HepG2 (cell line): ENCODE data around the gene RNF114. TPM values are rescaled to one million over a fixed set of nuclear protein-coding genes. Genes with fewer than 3 reads are reported as not detected.
A peak's percentile ranks its signal among the peaks of the same experiment; 100 is the strongest.

Experiments used
- FOXA3 ChIP-seq: IDR thresholded peaks from 2 replicates; pipeline ENCODE4 v1.6.1; 2016; ENCODE audit warnings: missing genetic modification reagents, missing compliant biosample characterization
- HDAC2 ChIP-seq: sonication (generic); formaldehyde crosslinking; IDR thresholded peaks from 2 replicates; pipeline ENCODE4 v1.4.0; 2020; ENCODE audit warnings: missing genetic modification reagents
- IKZF5 ChIP-seq: IDR thresholded peaks from 2 replicates; pipeline ENCODE4 v1.6.1; 2018; ENCODE audit warnings: missing genetic modification reagents, mild to moderate bottlenecking, missing compliant biosample characterization
- MLX ChIP-seq: IDR thresholded peaks from 2 replicates; pipeline ENCODE4 v1.6.1; 2016
- PHF8 ChIP-seq: sonication (generic); formaldehyde crosslinking; IDR thresholded peaks from 2 replicates; pipeline ENCODE4 v1.5.0; 2020; ENCODE audit warnings: missing genetic modification reagents
- SP2 ChIP-seq: sonication (generic); formaldehyde crosslinking; IDR thresholded peaks from 2 replicates; pipeline ENCODE4 v1.5.1; 2020; ENCODE audit warnings: mild to moderate bottlenecking, missing genetic modification reagents
- STAT5B ChIP-seq: sonication (generic); formaldehyde crosslinking; IDR thresholded peaks from 2 replicates; pipeline ENCODE4 v1.4.0; 2020; ENCODE audit warnings: missing genetic modification reagents
- TMF1 ChIP-seq: sonication (generic); formaldehyde crosslinking; IDR thresholded peaks from 2 replicates; pipeline ENCODE4 v1.8.1; 2022; ENCODE audit warnings: low read depth, missing genetic modification reagents
- ZBTB40 ChIP-seq, 2 experiments: fragments of 450-650 bp in 1 of 2; sonication (generic) in 1 of 2; formaldehyde crosslinking in 1 of 2; IDR thresholded peaks; 2 replicates each; pipeline versions ENCODE4 v1.6.1 to v1.8.0; 2016 to 2022; ENCODE audit warnings: antibody characterized with exemption in 1 of 2, mild to moderate bottlenecking in 1 of 2, missing genetic modification reagents in 1 of 2
- ZNF337 ChIP-seq: sonication (generic); formaldehyde crosslinking; IDR thresholded peaks from 2 replicates; pipeline ENCODE4 v1.5.1; 2020; ENCODE audit warnings: missing genetic modification reagents, low read depth, mild to moderate bottlenecking, borderline replicate concordance
- polyA plus RNA-seq, 8 experiments: library from polyadenylated mRNA; depleted of rRNA in 3 of 8; stranded (reverse) in 7 of 8; unstranded in 1 of 8; fragments of >200 nt; fragmentation: Illumina TruSeq in 4 of 8; extraction: Trizol in 4 of 8; gene quantifications; 2 replicates each; pipeline versions ENCODE4 v1.2.1 to v1.2.3, GENCODE V29; 2011 to 2016; ENCODE audit warnings: low read depth in 4 of 8, missing spikeins in 1 of 8, mixed read lengths in 1 of 8; ENCODE audit not compliant: insufficient read depth in 1 of 8
- total RNA-seq, 5 experiments: library from RNA; depleted of rRNA; stranded (reverse); fragments of >200 nt; fragmentation: Illumina TruSeq; extraction: Trizol; gene quantifications; 2 replicates each; pipeline ENCODE4 v1.2.3, GENCODE V29; 2016; ENCODE audit warnings: low read depth in 1 of 5
- TF ChIP-seq, protein P1 (sequence below): sonication (generic); formaldehyde crosslinking; IDR thresholded peaks from 2 replicates; pipeline ENCODE4 v1.4.0; 2020; ENCODE audit warnings: missing genetic modification reagents

Gene RNF114
- total and polyA plus RNA-seq, 2 of the 13 experiments (the other 11 are each of a cell fraction or from before 2014, with no cell fraction given) = 119 to 126 TPM

GRCh38 chr20:49936153-49937026 lies at the start of gene RNF114 (continued):
- TF ChIP-seq ZBTB40 (IDR thresholded peaks at IDR 0.05) = no peak
- peak; percentile 23; the same call in 1 of the 2 replicates for TF ChIP-seq ZBTB40 (CRISPR knock-in tag; IDR thresholded peaks at IDR 0.05)
- TF ChIP-seq HDAC2 (CRISPR knock-in tag) = no peak; the same call in none of the 2 replicates
- TF ChIP-seq, protein P1, sequence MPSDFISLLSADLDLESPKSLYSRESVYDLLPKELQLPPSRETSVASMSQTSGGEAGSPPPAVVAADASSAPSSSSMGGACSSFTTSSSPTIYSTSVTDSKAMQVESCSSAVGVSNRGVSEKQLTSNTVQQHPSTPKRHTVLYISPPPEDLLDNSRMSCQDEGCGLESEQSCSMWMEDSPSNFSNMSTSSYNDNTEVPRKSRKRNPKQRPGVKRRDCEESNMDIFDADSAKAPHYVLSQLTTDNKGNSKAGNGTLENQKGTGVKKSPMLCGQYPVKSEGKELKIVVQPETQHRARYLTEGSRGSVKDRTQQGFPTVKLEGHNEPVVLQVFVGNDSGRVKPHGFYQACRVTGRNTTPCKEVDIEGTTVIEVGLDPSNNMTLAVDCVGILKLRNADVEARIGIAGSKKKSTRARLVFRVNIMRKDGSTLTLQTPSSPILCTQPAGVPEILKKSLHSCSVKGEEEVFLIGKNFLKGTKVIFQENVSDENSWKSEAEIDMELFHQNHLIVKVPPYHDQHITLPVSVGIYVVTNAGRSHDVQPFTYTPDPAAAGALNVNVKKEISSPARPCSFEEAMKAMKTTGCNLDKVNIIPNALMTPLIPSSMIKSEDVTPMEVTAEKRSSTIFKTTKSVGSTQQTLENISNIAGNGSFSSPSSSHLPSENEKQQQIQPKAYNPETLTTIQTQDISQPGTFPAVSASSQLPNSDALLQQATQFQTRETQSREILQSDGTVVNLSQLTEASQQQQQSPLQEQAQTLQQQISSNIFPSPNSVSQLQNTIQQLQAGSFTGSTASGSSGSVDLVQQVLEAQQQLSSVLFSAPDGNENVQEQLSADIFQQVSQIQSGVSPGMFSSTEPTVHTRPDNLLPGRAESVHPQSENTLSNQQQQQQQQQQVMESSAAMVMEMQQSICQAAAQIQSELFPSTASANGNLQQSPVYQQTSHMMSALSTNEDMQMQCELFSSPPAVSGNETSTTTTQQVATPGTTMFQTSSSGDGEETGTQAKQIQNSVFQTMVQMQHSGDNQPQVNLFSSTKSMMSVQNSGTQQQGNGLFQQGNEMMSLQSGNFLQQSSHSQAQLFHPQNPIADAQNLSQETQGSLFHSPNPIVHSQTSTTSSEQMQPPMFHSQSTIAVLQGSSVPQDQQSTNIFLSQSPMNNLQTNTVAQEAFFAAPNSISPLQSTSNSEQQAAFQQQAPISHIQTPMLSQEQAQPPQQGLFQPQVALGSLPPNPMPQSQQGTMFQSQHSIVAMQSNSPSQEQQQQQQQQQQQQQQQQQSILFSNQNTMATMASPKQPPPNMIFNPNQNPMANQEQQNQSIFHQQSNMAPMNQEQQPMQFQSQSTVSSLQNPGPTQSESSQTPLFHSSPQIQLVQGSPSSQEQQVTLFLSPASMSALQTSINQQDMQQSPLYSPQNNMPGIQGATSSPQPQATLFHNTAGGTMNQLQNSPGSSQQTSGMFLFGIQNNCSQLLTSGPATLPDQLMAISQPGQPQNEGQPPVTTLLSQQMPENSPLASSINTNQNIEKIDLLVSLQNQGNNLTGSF (CRISPR knock-in tag) = peak; percentile 74; the same call in 1 of the 2 replicates
- 0 out of 2 replicates have a peak, but pooled peaks have one; percentile 80 for TF ChIP-seq ZNF337 (CRISPR knock-in tag)
- TF ChIP-seq PHF8 (CRISPR knock-in tag) = peak; percentile 94
- TF ChIP-seq TMF1 = peak; percentile 92
- peak; percentile 66 for TF ChIP-seq FOXA3 (CRISPR knock-in tag)
- TF ChIP-seq MLX (CRISPR knock-in tag) = no peak
- TF ChIP-seq IKZF5 (CRISPR knock-in tag) = peak; percentile 77
- peak; percentile 82; the same call in 1 of the 2 replicates for TF ChIP-seq STAT5B (CRISPR knock-in tag)
- TF ChIP-seq SP2 (CRISPR knock-in tag) = 0 out of 2 replicates have a peak, but pooled peaks have one; percentile 28
